H1 (cell line): Measurements from ENCODE around the gene PPP2R2C. TPM values are rescaled to one million over a fixed set of nuclear protein-coding genes. Genes with fewer than 3 reads are reported as not detected.

Source experiments
- CTCF ChIA-PET: fragments of 300-600 bp; sonication (Branson Sonifier 250); formaldehyde crosslinking; loops from one replicate; lab custom pipeline; 2021; ENCODE audit not compliant: partially characterized antibody; lab: Charles Lee
- POLR2A ChIA-PET: fragments of 300-600 bp; sonication (Branson Sonifier 250); formaldehyde crosslinking; loops from one replicate; lab custom pipeline; 2021; ENCODE audit warnings: inconsistent platforms; ENCODE audit not compliant: partially characterized antibody; lab: Charles Lee
- DNase-seq, 2 experiments: peaks; one replicate each; pipeline versions ENCODE4 v3.0.0 to v3.0.0-alpha.2; 2010 to 2022; ENCODE audit warnings: low spot score in 2 of 2, low read depth in 1 of 2, mixed read lengths in 1 of 2
- FAIRE-seq: peaks from 2 replicates; lab custom pipeline; 2011; peaks lifted over from hg19 to GRCh38; lab: Jason Lieb, UNC
- H2AFZ ChIP-seq: 2 replicates; pipeline ENCODE4 v1.8.1; 2012; ENCODE audit warnings: low read length, inconsistent platforms
- H2AK5ac ChIP-seq: 2 replicates; pipeline ENCODE4 v1.6.1; 2013; ENCODE audit warnings: low read depth, low read length
- H2BK120ac ChIP-seq: replicated peaks from 2 replicates; pipeline ENCODE3; 2013; ENCODE audit warnings: low read depth, low read length, inconsistent platforms
- H2BK12ac ChIP-seq: 2 replicates; pipeline ENCODE4 v1.6.1; 2013; ENCODE audit warnings: low read depth, low read length
- H2BK15ac ChIP-seq: 2 replicates; pipeline ENCODE4 v1.6.1; 2013; ENCODE audit warnings: low read length
- H2BK20ac ChIP-seq: 2 replicates; pipeline ENCODE4 v1.6.1; 2013; ENCODE audit warnings: low read length
- H2BK5ac ChIP-seq: 2 replicates; pipeline ENCODE4 v1.6.1; 2013; ENCODE audit warnings: low read depth, low read length
- H3K14ac ChIP-seq: 2 replicates; pipeline ENCODE4 v1.6.1; 2013; ENCODE audit warnings: inconsistent platforms; ENCODE audit not compliant: insufficient read length
- H3K18ac ChIP-seq: 2 replicates; pipeline ENCODE4 v1.6.1; 2013; ENCODE audit warnings: low read length; ENCODE audit errors: extremely low read depth
- H3K23ac ChIP-seq: 2 replicates; pipeline ENCODE4 v1.6.1; 2013; ENCODE audit warnings: inconsistent platforms; ENCODE audit not compliant: insufficient read length
- H3K23me2 ChIP-seq: 2 replicates; pipeline ENCODE4 v1.6.1; 2013; ENCODE audit warnings: low read depth, low read length
- H3K27ac ChIP-seq: 2 replicates; pipeline ENCODE4 v1.6.1; 2011; ENCODE audit warnings: low read depth, low read length, inconsistent platforms
- H3K27me3 ChIP-seq, 4 experiments: replicated peaks in 1 of 4; 1 replicate in 1 of 4; 2 replicates in 3 of 4; pipeline versions ENCODE4 v1.6.1 to v1.8.1; 2011 to 2013; ENCODE audit warnings: low read length in 3 of 4, mild to moderate bottlenecking in 3 of 4, inconsistent platforms in 2 of 4, mixed read lengths in 2 of 4, moderate library complexity in 1 of 4; ENCODE audit not compliant: control insufficient read depth in 3 of 4, insufficient read depth in 3 of 4; ENCODE audit errors: extremely low read depth in 1 of 4
- H3K36me3 ChIP-seq, 4 experiments: 2 replicates each; pipeline versions ENCODE4 v1.6.1 to v1.8.1; 2011 to 2013; ENCODE audit warnings: mild to moderate bottlenecking in 4 of 4, low read length in 3 of 4, moderate library complexity in 2 of 4, control low read depth in 1 of 4, inconsistent platforms in 1 of 4; ENCODE audit not compliant: insufficient read depth in 4 of 4, control insufficient read depth in 2 of 4
- H3K4ac ChIP-seq: replicated peaks from 2 replicates; pipeline ENCODE3; 2013; ENCODE audit warnings: low read length, low read depth, mixed read lengths, inconsistent platforms; ENCODE audit not compliant: insufficient read length
- H3K4me1 ChIP-seq, 4 experiments: replicated peaks in 1 of 4; 1 replicate in 1 of 4; 2 replicates in 3 of 4; pipeline versions ENCODE4 v1.6.1 to v1.8.1; 2011 to 2013; ENCODE audit warnings: low read length in 3 of 4, inconsistent platforms in 2 of 4, mixed read lengths in 1 of 4; ENCODE audit not compliant: insufficient read depth in 4 of 4, control insufficient read depth in 3 of 4
- H3K4me2 ChIP-seq, 2 experiments: 2 replicates each; pipeline versions ENCODE4 v1.6.1 to v1.8.1; 2011 to 2013; ENCODE audit warnings: low read depth in 2 of 2, low read length in 2 of 2, control low read depth in 1 of 2, inconsistent platforms in 1 of 2, mild to moderate bottlenecking in 1 of 2; ENCODE audit not compliant: insufficient read depth in 1 of 2
- H3K4me3 ChIP-seq, 4 experiments: fragments of 200-600, 300-600 bp in 1 of 4; sonication (generic), shearing (Covaris generic), sonication (Bioruptor Twin) in 1 of 4; 2 replicates each; pipeline versions ENCODE4 v1.5.1 to v1.8.1; 2011 to 2016; ENCODE audit warnings: low read length in 4 of 4, low read depth in 3 of 4, control low read depth in 2 of 4, inconsistent platforms in 2 of 4, mild to moderate bottlenecking in 2 of 4, mixed read lengths in 1 of 4, moderate library complexity in 1 of 4; ENCODE audit not compliant: insufficient read depth in 2 of 4; ENCODE audit errors: extremely low read depth in 1 of 4
- H3K56ac ChIP-seq: replicated peaks from 2 replicates; pipeline ENCODE3; 2013; ENCODE audit warnings: low read depth, mild to moderate bottlenecking, mixed read lengths, low read length, inconsistent platforms; ENCODE audit not compliant: insufficient read length
- H3K79me1 ChIP-seq: 2 replicates; pipeline ENCODE4 v1.6.1; 2013; ENCODE audit warnings: low read depth, low read length, control low read depth
- H3K79me2 ChIP-seq, 2 experiments: 2 replicates each; pipeline versions ENCODE4 v1.6.1 to v1.8.1; 2012 to 2013; ENCODE audit warnings: low read length in 2 of 2, mild to moderate bottlenecking in 2 of 2, inconsistent platforms in 1 of 2; ENCODE audit not compliant: insufficient read depth in 2 of 2, control insufficient read depth in 1 of 2
- H3K9ac ChIP-seq, 4 experiments: replicated peaks in 1 of 4; 1 replicate in 1 of 4; 2 replicates in 3 of 4; pipeline versions ENCODE4 v1.6.1 to v1.8.1; 2011 to 2013; ENCODE audit warnings: low read depth in 3 of 4, low read length in 3 of 4, control low read depth in 2 of 4, mild to moderate bottlenecking in 2 of 4, moderate library complexity in 2 of 4, inconsistent platforms in 1 of 4; ENCODE audit errors: extremely low read depth in 1 of 4
- H3K9me3 ChIP-seq, 2 experiments: 2 replicates each; pipeline versions ENCODE4 v1.6.1 to v1.8.1; 2012 to 2013; ENCODE audit warnings: mild to moderate bottlenecking in 2 of 2, moderate library complexity in 2 of 2, control low read depth in 1 of 2, inconsistent platforms in 1 of 2, low read depth in 1 of 2, low read length in 1 of 2, mixed read lengths in 1 of 2; ENCODE audit not compliant: insufficient read depth in 2 of 2
- H4K20me1 ChIP-seq, 2 experiments: replicated peaks in 1 of 2; 2 replicates each; pipeline versions ENCODE3 to v1.8.1; 2011 to 2013; ENCODE audit warnings: inconsistent platforms in 2 of 2, low read length in 2 of 2, mild to moderate bottlenecking in 1 of 2; ENCODE audit not compliant: insufficient read depth in 2 of 2, control insufficient read depth in 1 of 2
- H4K5ac ChIP-seq: 2 replicates; pipeline ENCODE4 v1.6.1; 2013; ENCODE audit warnings: low read length, low read depth, mixed read lengths, inconsistent platforms; ENCODE audit not compliant: insufficient read length
- H4K8ac ChIP-seq: 2 replicates; pipeline ENCODE4 v1.8.0; 2013; ENCODE audit warnings: mild to moderate bottlenecking, moderate library complexity, low read length, inconsistent platforms; ENCODE audit not compliant: insufficient read depth; ENCODE audit errors: extremely low read depth
- H4K91ac ChIP-seq: replicated peaks from 2 replicates; pipeline ENCODE3; 2013; ENCODE audit warnings: low read length, mixed read lengths, inconsistent platforms; ENCODE audit not compliant: insufficient read length
- HDAC2 ChIP-seq, 2 experiments: fragments of 300-600 bp in 1 of 2; sonication (generic) in 1 of 2; IDR thresholded peaks; 2 replicates each; pipeline ENCODE4 v1.6.1; 2011 to 2012; ENCODE audit warnings: low read depth in 2 of 2, low read length in 2 of 2, mild to moderate bottlenecking in 2 of 2, moderate library complexity in 2 of 2, borderline replicate concordance in 1 of 2, inconsistent platforms in 1 of 2
- KDM4A ChIP-seq: IDR thresholded peaks from one replicate; pipeline ENCODE4 v1.7.1; 2012; ENCODE audit warnings: low read depth, mild to moderate bottlenecking, moderate library complexity, low read length, inconsistent platforms; ENCODE audit not compliant: severe bottlenecking
- WGBS, 2 experiments: shearing (Covaris generic) in 1 of 2; methylation state at CpG; one replicate each; pipeline versions ENCODE4 v1.1.6 to v1.1.7; 2013 to 2015; ENCODE audit warnings: low lambda C conversion rate in 2 of 2, mixed read lengths in 2 of 2, inconsistent platforms in 1 of 2, low coverage in 1 of 2, missing lambda C conversion rate in 1 of 2; ENCODE audit not compliant: insufficient replicate concordance in 2 of 2, insufficient coverage in 1 of 2, insufficient read length in 1 of 2; ENCODE audit errors: extremely low coverage in 1 of 2, missing lambda C conversion rate in 1 of 2; 5-methylcytosine and 5-hydroxymethylcytosine counted together
- polyA plus RNA-seq, 7 experiments: library from polyadenylated mRNA; depleted of rRNA in 3 of 7; stranded (reverse) in 5 of 7; unstranded in 2 of 7; fragments of >200 nt in 5 of 7; fragments of 200-250 nt in 2 of 7; gene quantifications; 1 replicate in 5 of 7; 2 replicates in 1 of 7; 4 replicates in 1 of 7; pipeline versions ENCODE4 v1.2.1 to v1.2.3, GENCODE V29; 2011 to 2013; ENCODE audit warnings: missing spikeins in 2 of 7, mixed read lengths in 2 of 7
- total RNA-seq: library from RNA; stranded (reverse); fragmentation: NEBNext Ultra II Directional; extraction: Animal tissue kit (Norgen Biotek cat#: 25700); gene quantifications from 2 replicates; pipeline ENCODE4 v1.2.1, GENCODE V29; 2021

Gene PPP2R2C
- total and polyA plus RNA-seq, 2 of the 8 experiments (the other 6 are each of a cell fraction or from before 2014, with no cell fraction given) = 6.4 TPM

DNA sequence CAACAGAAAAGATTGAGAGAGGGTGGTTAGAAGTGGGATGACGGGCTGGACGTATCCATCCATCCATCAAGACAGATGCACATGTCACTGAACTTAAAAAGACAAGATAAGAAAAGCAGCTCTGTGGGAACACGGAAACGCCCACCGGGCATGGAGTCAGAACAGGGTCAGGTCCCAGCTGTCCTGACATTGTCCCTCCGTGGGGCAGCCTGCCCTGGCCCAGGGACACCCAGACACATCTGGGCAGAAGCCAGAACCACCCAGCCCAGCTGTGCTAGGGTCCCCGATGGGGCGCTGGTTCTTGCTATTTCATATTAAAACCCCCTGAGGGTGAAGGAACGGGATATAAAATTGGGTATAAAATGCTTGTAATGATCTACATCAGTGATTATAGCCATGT lies 88.5 kb downstream of the PPP2R2C start:
- Histone ChIP-seq H3K79me2 (no peaks in the 10 kb centered on the region), H2BK15ac (no peak overlapping the region), H2BK5ac (no peak overlapping the region), H3K56ac (no peak overlapping the region), H3K36me3 (no peaks in the 10 kb centered on the region), H3K9ac (no peak overlapping the region), H3K27me3 (no peaks in the 10 kb centered on the region), H2AFZ (no peak overlapping the region), H4K91ac (no peak overlapping the region), H3K4ac (no peak overlapping the region), H3K23ac (no peak overlapping the region), H2AK5ac (no peak overlapping the region), H3K23me2 (no peaks in the 10 kb centered on the region; the same call in 1 of the 2 replicates), H4K5ac (no peak overlapping the region), H2BK120ac (no peak overlapping the region), H2BK12ac (no peak overlapping the region), H3K4me1 (peaks cover 0 to 10% (median 1%) of the 10 kb centered on the region in 4 experiments; a peak in 2 of 7 replicates), H3K79me1 (no peaks in the 10 kb centered on the region), H3K27ac (no peak overlapping the region), H3K9me3 (no peaks in the 10 kb centered on the region), H4K20me1 (peaks cover 0 to 4% of the 10 kb centered on the region in 2 experiments), H3K4me3 (no peak overlapping the region), H4K8ac (no peak overlapping the region), H2BK20ac (no peak overlapping the region), H3K14ac (no peak overlapping the region), H3K18ac (no peak overlapping the region), H3K4me2 (no peak overlapping the region)
- WGBS, 2 experiments = 93% methylated on average over 9 of the region's 9 CpGs; no CpG with 5 or more reads in 1 of the 2 experiments
- ChIA-PET CTCF (interaction anchor here (0.8 to 4.4 kb wide), 13 partner anchors 12 to 134 kb away, joined by 3 to 16 read pairs (median 3); no protein-coding TSS in a partner anchor), POLR2A (no interaction called here)
- FAIRE-seq = no peak
- DNase-seq = no peak
- TF ChIP-seq HDAC2 (IDR thresholded peaks at IDR 0.05; ENCODE audit: borderline replicate concordance in 1 of 2, low read depth in 2 of 2, low read length in 2 of 2) (no peak), KDM4A (no peak)
